ENCODE results near the gene TP73. TPM values are rescaled to one million over a fixed set of nuclear protein-coding genes. Genes with fewer than 3 reads are reported as not detected.

Gene TP73
- total RNA-seq, 1 donor from 2014 or later, result 0.05 TPM

GRCh38 chr1:3762151-3762872 lies 110.0 kb downstream of the TP73 start:
- TF ChIP-seq CTCF (IDR thresholded peaks at IDR 0.05; ENCODE audit: borderline replicate concordance), result no peak
- H3K27me3 ChIP-seq (ENCODE audit: low read depth), result peaks cover 85% of the 10 kb centered on the region
- no peaks in the 10 kb centered on the region for H3K36me3 ChIP-seq
- intact Hi-C loops (cut with micrococcal nuclease), result no loop called here
- no peak overlapping the region for H3K4me3 ChIP-seq
- peaks cover 8% of the 10 kb centered on the region for H3K9me3 ChIP-seq (replicated peaks)
- no peaks in the 10 kb centered on the region for H3K4me1 ChIP-seq
- no peak overlapping the region for H3K27ac ChIP-seq (replicated peaks)
- no peak for DNase-seq

- Histone ChIP-seq H3K27me3 (ENCODE audit: low read depth) (peaks cover 81% of the 10 kb centered on the region), H3K4me1 (no peaks in the 10 kb centered on the region), H3K9me3 (replicated peaks) (peaks cover 8% of the 10 kb centered on the region), H3K36me3 (no peaks in the 10 kb centered on the region), H3K27ac (replicated peaks) (no peak overlapping the region), H3K4me3 (no peak overlapping the region)
- intact Hi-C loops (cut with micrococcal nuclease), result no loop called here
- no peak for DNase-seq
- no peak for TF ChIP-seq CTCF (IDR thresholded peaks at IDR 0.05; ENCODE audit: borderline replicate concordance)
Measured at GRCh38 chr1:3762873-3763228, 110.5 kb downstream of the TP73 start.

GRCh38 chr1:3763351-3764125 lies 111.2 kb downstream of the TP73 start:
- Histone ChIP-seq H3K36me3 (no peaks in the 10 kb centered on the region), H3K9me3 (replicated peaks) (peaks cover 8% of the 10 kb centered on the region), H3K4me3 (no peak overlapping the region), H3K4me1 (no peaks in the 10 kb centered on the region), H3K27ac (replicated peaks) (no peak overlapping the region), H3K27me3 (ENCODE audit: low read depth) (peaks cover 75% of the 10 kb centered on the region)
- no peak for DNase-seq
- intact Hi-C loops (cut with micrococcal nuclease), result no loop called here
- TF ChIP-seq CTCF (IDR thresholded peaks at IDR 0.05; ENCODE audit: borderline replicate concordance), result no peak

GRCh38 chr1:3767328-3767925 lies 115.1 kb downstream of the TP73 start:
- Histone ChIP-seq H3K27ac (replicated peaks) (no peak overlapping the region), H3K36me3 (no peaks in the 10 kb centered on the region), H3K4me3 (no peak overlapping the region), H3K27me3 (ENCODE audit: low read depth) (peaks cover 46% of the 10 kb centered on the region), H3K4me1 (peaks cover 15% of the 10 kb centered on the region), H3K9me3 (replicated peaks) (no peaks in the 10 kb centered on the region)
- intact Hi-C loops (cut with micrococcal nuclease), result no loop called here
- DNase-seq, result no peak
- TF ChIP-seq CTCF (IDR thresholded peaks at IDR 0.05; ENCODE audit: borderline replicate concordance), result no peak

- no peak for TF ChIP-seq CTCF (IDR thresholded peaks at IDR 0.05; ENCODE audit: borderline replicate concordance)
- peaks cover 28% of the 10 kb centered on the region for H3K4me1 ChIP-seq
- intact Hi-C loops (cut with micrococcal nuclease), result no loop called here
- H3K4me3 ChIP-seq, result no peak overlapping the region
- H3K27ac ChIP-seq (replicated peaks), result no peak overlapping the region
- H3K36me3 ChIP-seq, result no peaks in the 10 kb centered on the region
- no peak for DNase-seq
- peaks cover 38% of the 10 kb centered on the region for H3K27me3 ChIP-seq (ENCODE audit: low read depth)
- H3K9me3 ChIP-seq (replicated peaks), result no peaks in the 10 kb centered on the region
Measured at GRCh38 chr1:3768811-3769390, 116.6 kb downstream of the TP73 start.

All from left ventricle myocardium inferior (tissue), 1 donor.